Immature natural killer cell (primary cell): ENCODE data around the gene TMEM217. TPM values are rescaled to one million over a fixed set of nuclear protein-coding genes. Genes with fewer than 3 reads are reported as not detected.
A peak's percentile ranks its signal among the peaks of the same experiment; 100 is the strongest.

Experiments used
- DNase-seq, 3 donors: peaks; one replicate each; pipeline ENCODE4 v3.0.0; 2022; ENCODE audit warnings: mixed read lengths in 1 of 3
- H3K27ac Mint-ChIP-seq, 6 donors: one replicate each; pipeline ENCODE4 v1.8.0; 2020; ENCODE audit warnings: mixed read lengths in 6 of 6, mild to moderate bottlenecking in 5 of 6, inconsistent platforms in 4 of 6, moderate library complexity in 3 of 6
- H3K27me3 Mint-ChIP-seq, 3 donors: one replicate each; pipeline ENCODE4 v1.8.0; 2020 to 2021; ENCODE audit warnings: low read depth in 3 of 3, mild to moderate bottlenecking in 3 of 3, mixed read lengths in 3 of 3, moderate library complexity in 3 of 3, inconsistent platforms in 1 of 3
- H3K36me3 Mint-ChIP-seq, 3 donors: one replicate each; pipeline ENCODE4 v1.8.0; 2020; ENCODE audit warnings: mixed read lengths in 3 of 3, inconsistent platforms in 2 of 3, mild to moderate bottlenecking in 2 of 3
- H3K4me1 Mint-ChIP-seq, 2 donors: one replicate each; pipeline ENCODE4 v1.8.0; 2020; ENCODE audit warnings: inconsistent platforms in 2 of 2, mild to moderate bottlenecking in 2 of 2, mixed read lengths in 2 of 2, moderate library complexity in 1 of 2
- H3K4me3 Mint-ChIP-seq, 5 donors: one replicate each; pipeline ENCODE4 v1.8.0; 2020; ENCODE audit warnings: mild to moderate bottlenecking in 5 of 5, mixed read lengths in 5 of 5, inconsistent platforms in 3 of 5, moderate library complexity in 3 of 5
- H3K9me3 Mint-ChIP-seq, 6 donors: one replicate each; pipeline ENCODE4 v1.8.0; 2020; ENCODE audit warnings: mild to moderate bottlenecking in 6 of 6, mixed read lengths in 6 of 6, inconsistent platforms in 4 of 6, moderate library complexity in 3 of 6
- polyA plus RNA-seq, 3 donors: library from polyadenylated mRNA; unstranded; fragments of 300-500 nt; fragmentation: Illumina TruSeq; gene quantifications; one replicate each; pipeline ENCODE4 v1.2.3, GENCODE V29; 2021

TMEM217 gene
- polyA plus RNA-seq, 3 donors from 2014 or later, result 0.23 to 0.32 TPM; not detected in 1

- peaks cover 18 to 22% (median 20%) of the 10 kb centered on the region in 3 donors for H3K36me3 Mint-ChIP-seq
- DNase-seq, result no peak
- peaks cover 24 to 38% of the 10 kb centered on the region in 2 donors for H3K4me1 Mint-ChIP-seq
- H3K27me3 Mint-ChIP-seq, result peaks cover 20 to 43% (median 21%) of the 10 kb centered on the region in 3 donors
- H3K27ac Mint-ChIP-seq, result peak overlapping the region in 5 of 6 donors; percentile 89 to 95 (median 94)
- peaks cover 0 to 2% (median 0%) of the 10 kb centered on the region in 6 donors for H3K9me3 Mint-ChIP-seq
- H3K4me3 Mint-ChIP-seq, result peak overlapping the region; percentile 89 to 97 (median 90)
These were observed 89.7 kb downstream of the TMEM217 start for GRCh38 chr6:37168163-37168758.

- Mint-ChIP-seq H3K27ac (no peak overlapping the region), H3K4me3 (no peak overlapping the region), H3K36me3 (peaks cover 0 to 4% (median 3%) of the 10 kb centered on the region in 3 donors), H3K9me3 (no peaks in the 10 kb centered on the region), H3K27me3 (peaks cover 0 to 10% (median 2%) of the 10 kb centered on the region in 3 donors), H3K4me1 (peaks cover 6 to 9% of the 10 kb centered on the region in 2 donors)
- DNase-seq, result no peak
These were observed 95.2 kb downstream of the TMEM217 start for GRCh38 chr6:37162740-37163139.

Other genes starting within 250 kb of the TMEM217 start
- gene PIM1, start 88.0 kb downstream of the TMEM217 start, polyA plus RNA-seq, result 100 to 1,000 TPM in 2 of 3 donors, 10 to 100 TPM in 1; 90.5 to 197 (median 117) TPM
- gene TBC1D22B, start 372 bp downstream of the TMEM217 start, polyA plus RNA-seq, result 1 to 10 TPM; 4.3 to 8.4 (median 7.2) TPM
- gene RNF8, start 95.8 kb upstream of the TMEM217 start, polyA plus RNA-seq, result 10 to 100 TPM; 15.2 to 26.4 (median 25.8) TPM
- 10 to 100 TPM; 15.8 to 29.6 (median 24.0) TPM for gene CMTR1, start 175.1 kb upstream of the TMEM217 start, polyA plus RNA-seq
- gene CCDC167, start 241.7 kb upstream of the TMEM217 start, polyA plus RNA-seq, result 100 to 1,000 TPM in 1 of 3 donors, 10 to 100 TPM in 2; 78.7 to 115 (median 79.3) TPM